Measurements from ENCODE around the gene ECI1.

- TF ChIP-seq EZH2 (IDR thresholded peaks at IDR 0.05; ENCODE audit: borderline replicate concordance, low read length) (no peak), CTCF (conservative IDR thresholded peaks at IDR 0.05 in 1 of 2, IDR thresholded peaks at IDR 0.05 in 1 of 2; ENCODE audit: extremely low read depth in 1 of 2, insufficient read depth in 1 of 2, low read depth in 1 of 2, low read length in 2 of 2) (peak in 1 of 2 donors; percentile 22)
Measured at GRCh38 chr16:2205104-2205966, 46.1 kb downstream of the ECI1 start, which contains the start of gene MLST8.
